HL-60 (cell line): ENCODE measurements around the gene HDAC9.

ENCODE experiments used
- CTCF ChIP-seq: IDR thresholded peaks from one replicate; pipeline ENCODE4 v1.5.1; 2011; ENCODE audit warnings: low read length, control low read depth, inconsistent platforms; ENCODE audit not compliant: insufficient read depth
- POLR2AphosphoS5 ChIP-seq: IDR thresholded peaks from 2 replicates; pipeline ENCODE4 v1.6.1; 2012; ENCODE audit warnings: low read depth
- REST ChIP-seq: IDR thresholded peaks from 2 replicates; pipeline ENCODE4 v1.6.1; 2012; ENCODE audit warnings: low read depth; ENCODE audit not compliant: insufficient replicate concordance

- TF ChIP-seq CTCF, result no peak
- no peak for TF ChIP-seq POLR2AphosphoS5
- no peak for TF ChIP-seq REST
Observed at GRCh38 chr7:18754766-18755165, 259.2 kb downstream of the HDAC9 start.
